Measurements from ENCODE around the gene GNAS-AS1. TPM values are rescaled to one million over a fixed set of nuclear protein-coding genes. Genes with fewer than 3 reads are reported as not detected.

Gene GNAS-AS1
- total and polyA plus RNA-seq, 2 donors (not counting 1 experiment from before 2014, with no cell fraction given): 1.5 TPM; not detected in 1

DNA sequence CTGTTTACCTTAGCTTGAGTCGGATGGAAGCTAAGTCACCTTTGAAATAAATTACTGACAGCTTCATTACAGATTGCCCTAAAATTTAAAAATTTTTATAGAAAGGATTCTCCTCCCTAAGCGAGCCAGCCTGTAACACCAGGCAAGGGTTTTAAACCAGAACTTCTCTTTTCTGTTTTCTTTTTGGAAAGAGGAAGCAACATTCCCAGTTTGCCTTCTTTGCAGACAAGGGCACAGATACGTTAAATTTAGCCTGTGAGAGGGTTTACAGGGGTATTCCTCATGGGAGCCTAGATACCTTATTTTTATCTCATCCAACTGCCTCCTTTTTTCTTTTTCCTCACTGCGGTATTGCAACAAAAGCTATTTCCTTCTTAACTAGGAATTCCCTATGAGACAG is 46.8 kb upstream of the GNAS-AS1 start:
- Histone ChIP-seq H3K36me3 (replicated peaks in 1 of 2; ENCODE audit: control extremely low read depth in 1 of 2, control insufficient read depth in 1 of 2, extremely low read depth in 1 of 2, insufficient read depth in 2 of 2, low read length in 1 of 2) (peaks cover 0 to 53% of the 10 kb centered on the region in 2 experiments), H3K79me2 (ENCODE audit: control insufficient read depth, insufficient read depth, low read length) (peaks cover 100% of the 10 kb centered on the region), H3K9me3 (ENCODE audit: control extremely low read depth in 1 of 3, control insufficient read depth in 2 of 3, insufficient read depth in 1 of 3, low read length in 2 of 3) (no peaks in the 10 kb centered on the region), H4K20me1 (ENCODE audit: control insufficient read depth, insufficient read depth, low read length, poor library complexity, severe bottlenecking) (peaks cover 49% of the 10 kb centered on the region), H3K27me3 (replicated peaks in 1 of 4; ENCODE audit: control extremely low read depth in 1 of 4, control insufficient read depth in 3 of 4, insufficient read depth in 4 of 4, low read length in 3 of 4) (no peaks in the 10 kb centered on the region), H3K4me1 (ENCODE audit: control insufficient read depth in 2 of 2, insufficient read depth in 2 of 2, low read length in 2 of 2) (peaks cover 40 to 52% of the 10 kb centered on the region in 2 donors), H3K4me3 (ENCODE audit: control extremely low read depth in 1 of 5, extremely low read depth in 1 of 5, insufficient read depth in 1 of 5, low read depth in 2 of 5, low read length in 4 of 5) (no peak overlapping the region), H3K27ac (ENCODE audit: low read length in 2 of 2) (peak overlapping the region in 1 of 2 donors; percentile 52), H3K9ac (ENCODE audit: low read length) (no peak overlapping the region), H2AFZ (ENCODE audit: insufficient read depth, low read depth, low read length, poor library complexity, severe bottlenecking) (no peak overlapping the region), H3K4me2 (replicated peaks; ENCODE audit: low read depth, low read length, poor library complexity, severe bottlenecking) (no peak overlapping the region)
- Mint-ChIP-seq H3K27ac (no peak overlapping the region), H3K4me3 (no peak overlapping the region), H3K9me3 (ENCODE audit: insufficient read depth) (no peaks in the 10 kb centered on the region), H3K27me3 (no peaks in the 10 kb centered on the region), H3K4me1 (peaks cover 81% of the 10 kb centered on the region)
- no peak for ATAC-seq (ENCODE audit: low read depth)
- WGBS (ENCODE audit: insufficient coverage): no CpG with 5 or more reads among the region's 4 CpGs
- intact Hi-C loops (cut with micrococcal nuclease): loop anchor here (10.0 kb wide), 1 partner anchor 1283 kb away; no protein-coding TSS in a partner anchor
- no peak for TF ChIP-seq EZH2 (IDR thresholded peaks at IDR 0.05; ENCODE audit: borderline replicate concordance, insufficient read depth, low read depth, low read length, poor library complexity, severe bottlenecking)
- TF ChIP-seq, protein P1, sequence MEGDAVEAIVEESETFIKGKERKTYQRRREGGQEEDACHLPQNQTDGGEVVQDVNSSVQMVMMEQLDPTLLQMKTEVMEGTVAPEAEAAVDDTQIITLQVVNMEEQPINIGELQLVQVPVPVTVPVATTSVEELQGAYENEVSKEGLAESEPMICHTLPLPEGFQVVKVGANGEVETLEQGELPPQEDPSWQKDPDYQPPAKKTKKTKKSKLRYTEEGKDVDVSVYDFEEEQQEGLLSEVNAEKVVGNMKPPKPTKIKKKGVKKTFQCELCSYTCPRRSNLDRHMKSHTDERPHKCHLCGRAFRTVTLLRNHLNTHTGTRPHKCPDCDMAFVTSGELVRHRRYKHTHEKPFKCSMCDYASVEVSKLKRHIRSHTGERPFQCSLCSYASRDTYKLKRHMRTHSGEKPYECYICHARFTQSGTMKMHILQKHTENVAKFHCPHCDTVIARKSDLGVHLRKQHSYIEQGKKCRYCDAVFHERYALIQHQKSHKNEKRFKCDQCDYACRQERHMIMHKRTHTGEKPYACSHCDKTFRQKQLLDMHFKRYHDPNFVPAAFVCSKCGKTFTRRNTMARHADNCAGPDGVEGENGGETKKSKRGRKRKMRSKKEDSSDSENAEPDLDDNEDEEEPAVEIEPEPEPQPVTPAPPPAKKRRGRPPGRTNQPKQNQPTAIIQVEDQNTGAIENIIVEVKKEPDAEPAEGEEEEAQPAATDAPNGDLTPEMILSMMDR (IDR thresholded peaks at IDR 0.05): no peak
- POLR2A ChIA-PET: interaction anchor here (0.6 kb wide), 1 partner anchor 26 kb away, joined by 3 read pairs; no protein-coding TSS in a partner anchor
- CTCF ChIA-PET: interaction anchor here (0.8 to 1.3 kb wide), 2 partner anchors 10 to 25 kb away, joined by 3 read pairs; no protein-coding TSS in a partner anchor
- DNase-seq: no peak

DNA sequence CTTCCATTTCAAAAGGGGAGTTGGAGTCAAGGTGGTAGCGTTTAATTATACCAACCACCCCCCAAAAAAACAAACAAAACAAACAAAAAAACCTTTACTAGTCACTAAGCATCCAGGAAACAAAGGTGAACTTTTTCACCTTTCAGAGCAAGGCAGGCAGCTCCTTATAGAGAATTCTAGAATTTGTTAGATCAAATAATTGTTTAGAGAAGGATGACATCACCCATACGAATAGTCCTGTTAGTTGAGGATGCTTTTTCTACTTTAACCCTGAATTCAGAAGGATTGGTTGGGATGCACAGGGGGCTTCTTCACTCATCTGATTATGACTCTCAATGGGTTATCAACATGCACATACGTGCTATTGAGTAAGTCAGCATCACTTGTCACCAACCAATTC is 46.1 kb upstream of the GNAS-AS1 start:
- no peak for TF ChIP-seq EZH2 (IDR thresholded peaks at IDR 0.05; ENCODE audit: borderline replicate concordance, insufficient read depth, low read depth, low read length, poor library complexity, severe bottlenecking)
- TF ChIP-seq, protein P1 (IDR thresholded peaks at IDR 0.05): no peak
- ATAC-seq (ENCODE audit: low read depth): no peak
- H3K79me2 ChIP-seq (ENCODE audit: control insufficient read depth, insufficient read depth, low read length): peaks cover 99% of the 10 kb centered on the region
- Mint-ChIP-seq H3K4me3 (no peak overlapping the region), H3K27me3 (no peaks in the 10 kb centered on the region), H3K4me1 (peaks cover 75% of the 10 kb centered on the region), H3K9me3 (ENCODE audit: insufficient read depth) (no peaks in the 10 kb centered on the region), H3K27ac (peak overlapping the region; percentile 59)
- CTCF ChIA-PET: interaction anchor here (0.8 to 1.3 kb wide), 2 partner anchors 10 to 24 kb away, joined by 3 read pairs; no protein-coding TSS in a partner anchor
- H3K4me2 ChIP-seq (replicated peaks; ENCODE audit: low read depth, low read length, poor library complexity, severe bottlenecking): no peak overlapping the region
- 78% methylated on average over 1 of the region's 3 CpGs for WGBS (ENCODE audit: insufficient coverage)
- H3K36me3 ChIP-seq (replicated peaks in 1 of 2; ENCODE audit: control extremely low read depth in 1 of 2, control insufficient read depth in 1 of 2, extremely low read depth in 1 of 2, insufficient read depth in 2 of 2, low read length in 1 of 2): peaks cover 0 to 49% of the 10 kb centered on the region in 2 experiments
- H3K27ac ChIP-seq (ENCODE audit: low read length in 2 of 2): peak overlapping the region in 1 of 2 donors; percentile 39
- no peak overlapping the region for H2AFZ ChIP-seq (ENCODE audit: insufficient read depth, low read depth, low read length, poor library complexity, severe bottlenecking)
- no peak overlapping the region for H3K4me3 ChIP-seq (ENCODE audit: control extremely low read depth in 1 of 5, extremely low read depth in 1 of 5, insufficient read depth in 1 of 5, low read depth in 2 of 5, low read length in 4 of 5)
- H3K9me3 ChIP-seq (ENCODE audit: control extremely low read depth in 1 of 3, control insufficient read depth in 2 of 3, insufficient read depth in 1 of 3, low read length in 2 of 3): no peaks in the 10 kb centered on the region
- H3K27me3 ChIP-seq (replicated peaks in 1 of 4; ENCODE audit: control extremely low read depth in 1 of 4, control insufficient read depth in 3 of 4, insufficient read depth in 4 of 4, low read length in 3 of 4): no peaks in the 10 kb centered on the region
- intact Hi-C loops (cut with micrococcal nuclease): loop anchor here (10.0 kb wide), 1 partner anchor 1282 kb away; no protein-coding TSS in a partner anchor
- DNase-seq: no peak
- peaks cover 40 to 47% of the 10 kb centered on the region in 2 donors for H3K4me1 ChIP-seq (ENCODE audit: control insufficient read depth in 2 of 2, insufficient read depth in 2 of 2, low read length in 2 of 2)
- POLR2A ChIA-PET: interaction anchor here (0.6 kb wide), 1 partner anchor 25 kb away, joined by 3 read pairs; no protein-coding TSS in a partner anchor
- H3K9ac ChIP-seq (ENCODE audit: low read length): no peak overlapping the region
- peaks cover 46% of the 10 kb centered on the region for H4K20me1 ChIP-seq (ENCODE audit: control insufficient read depth, insufficient read depth, low read length, poor library complexity, severe bottlenecking)

Measured in B cell (primary cell).